Measurements from ENCODE around the gene PRKACA.

PRKACA gene

DNA sequence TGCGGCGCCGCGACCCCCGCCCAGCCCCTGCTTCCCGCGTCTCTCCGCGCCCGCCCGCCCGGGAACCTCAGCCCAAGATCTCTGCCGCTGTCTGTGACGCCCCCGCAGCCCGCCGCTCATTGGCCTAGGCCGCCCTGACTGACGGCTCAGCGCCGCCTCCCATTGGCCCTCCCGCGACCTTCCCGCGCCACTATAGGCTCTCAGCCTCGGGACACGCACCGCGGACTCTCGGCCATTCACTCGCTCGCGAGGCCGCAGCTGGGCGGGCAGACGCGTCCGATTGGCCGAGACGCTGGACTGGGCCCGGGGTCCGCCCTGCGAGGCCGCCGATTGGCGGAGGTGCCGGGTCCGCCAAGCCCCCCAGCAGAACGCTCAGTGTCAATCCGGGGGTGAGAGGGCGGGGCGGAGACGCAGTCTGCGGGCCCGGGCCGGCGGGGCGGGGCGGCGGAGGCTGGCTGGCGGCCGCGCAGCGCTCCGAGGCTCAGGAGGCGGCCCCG lies at the start of gene PRKACA:
Gene PRKACA, minus strand, starts transcription at position 95 of the 497 bp plus-strand sequence. CDS start 215 bp downstream, outside the sequence.
- peak; percentile 99 for DNase-seq (ENCODE audit: low spot score)

DNA sequence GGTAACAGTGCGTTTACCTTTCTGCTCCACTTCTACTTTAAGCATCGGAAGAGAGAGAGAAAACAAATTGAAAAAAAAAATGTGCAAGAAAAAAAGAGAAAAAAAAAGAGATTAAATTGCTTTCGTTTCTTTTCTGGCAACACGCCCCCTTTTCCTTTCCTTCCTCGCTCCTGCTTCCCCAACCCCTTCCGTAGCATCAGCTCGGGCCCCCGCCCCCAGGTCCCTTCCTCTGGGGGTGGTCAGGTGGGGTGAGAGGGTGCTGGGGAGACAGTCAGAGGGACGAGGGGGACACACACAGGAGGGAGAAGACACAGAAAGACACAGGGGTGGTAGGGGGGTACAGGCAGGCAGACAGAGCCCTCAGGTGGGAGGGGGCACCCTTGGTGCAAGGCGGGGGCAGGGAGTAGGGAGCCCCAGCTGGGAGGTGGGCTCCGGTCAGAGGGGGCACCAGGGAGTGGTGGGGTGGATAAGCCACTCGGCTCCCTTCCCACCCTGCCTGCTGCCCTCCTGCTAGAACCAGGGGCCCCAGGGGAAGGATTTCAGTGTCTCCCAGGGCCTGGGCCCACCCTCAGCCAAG lies 49.5 kb upstream of the PRKACA start:
- DNase-seq (ENCODE audit: low spot score), result no peak

DNA sequence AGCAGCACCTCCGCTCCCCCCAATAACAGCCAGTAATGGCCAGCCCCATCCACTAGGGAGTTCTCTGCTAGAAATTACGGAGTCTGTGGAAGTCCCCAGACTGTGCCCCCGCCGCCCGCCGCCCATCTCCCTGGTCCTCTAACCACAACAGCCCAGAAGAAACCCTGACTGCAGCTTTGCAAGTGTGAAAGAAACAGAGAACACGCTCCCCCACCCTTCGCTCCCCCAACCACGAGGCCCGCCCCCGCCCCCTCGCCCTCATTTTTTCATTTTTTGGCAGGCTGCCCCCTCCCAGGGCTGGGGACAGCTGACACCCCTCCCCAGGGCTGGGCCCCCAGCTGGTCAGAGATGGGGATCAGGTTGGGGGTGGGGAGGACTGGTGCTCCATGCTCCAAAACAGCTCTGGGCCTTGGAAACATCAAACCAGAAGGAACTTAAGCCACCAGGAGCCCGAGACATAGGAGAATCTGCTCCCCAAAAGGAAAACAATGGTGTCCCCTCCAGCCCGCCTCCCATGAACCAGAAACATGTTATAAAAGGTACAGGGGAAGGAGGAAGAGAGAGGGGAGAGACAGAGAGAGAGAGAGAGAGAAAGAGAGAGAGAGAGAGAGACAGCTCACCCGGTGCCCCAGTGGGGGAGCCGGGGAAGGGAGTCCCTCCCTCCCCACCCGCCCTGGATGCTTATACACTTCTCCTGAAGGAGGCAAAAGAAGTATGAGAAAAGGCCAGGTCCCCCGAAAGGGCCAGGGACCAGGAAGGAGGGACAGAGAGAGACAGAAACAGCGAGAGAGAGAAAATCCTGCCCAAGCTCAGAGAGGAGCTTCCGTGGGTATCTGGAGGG lies 48.6 kb upstream of the PRKACA start:
- no peak for DNase-seq (ENCODE audit: low spot score)

GRCh38 chr19:14164724-14165493 lies 47.3 kb upstream of the PRKACA start:
- DNase-seq (ENCODE audit: low spot score), result no peak

GRCh38 chr19:14164082-14164481 lies 46.5 kb upstream of the PRKACA start:
- no peak for DNase-seq (ENCODE audit: low spot score)

- no peak for DNase-seq (ENCODE audit: low spot score)
Measured at GRCh38 chr19:14162871-14163297, 45.3 kb upstream of the PRKACA start.

GRCh38 chr19:14161305-14161704 lies 43.7 kb upstream of the PRKACA start:
- no peak for DNase-seq (ENCODE audit: low spot score)

GRCh38 chr19:14160017-14160703 lies 42.6 kb upstream of the PRKACA start:
- DNase-seq (ENCODE audit: low spot score), result no peak

DNA sequence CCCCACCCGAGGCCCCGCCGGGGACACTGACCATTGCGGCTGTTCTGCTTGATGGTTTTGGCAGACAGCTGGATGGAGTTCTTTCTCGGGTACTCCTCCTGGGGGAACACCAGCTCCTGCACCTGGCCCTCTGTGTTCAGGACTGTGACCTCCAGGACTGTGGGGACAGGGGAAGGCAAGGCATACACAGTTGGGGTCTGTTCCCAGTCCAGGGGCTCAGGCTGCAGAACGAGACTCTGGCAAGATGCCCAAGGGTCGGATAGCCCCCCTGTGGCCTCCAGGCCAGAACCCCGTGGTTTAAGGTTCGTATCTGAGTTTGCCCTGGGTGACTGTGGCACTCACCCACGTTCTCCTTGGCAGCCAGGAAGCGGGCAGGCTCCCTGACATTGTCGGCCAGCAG lies 41.5 kb upstream of the PRKACA start:
- no peak for DNase-seq (ENCODE audit: low spot score)

- no peak for DNase-seq (ENCODE audit: low spot score)
Measured at GRCh38 chr19:14158276-14159023, 40.9 kb upstream of the PRKACA start.

DNA sequence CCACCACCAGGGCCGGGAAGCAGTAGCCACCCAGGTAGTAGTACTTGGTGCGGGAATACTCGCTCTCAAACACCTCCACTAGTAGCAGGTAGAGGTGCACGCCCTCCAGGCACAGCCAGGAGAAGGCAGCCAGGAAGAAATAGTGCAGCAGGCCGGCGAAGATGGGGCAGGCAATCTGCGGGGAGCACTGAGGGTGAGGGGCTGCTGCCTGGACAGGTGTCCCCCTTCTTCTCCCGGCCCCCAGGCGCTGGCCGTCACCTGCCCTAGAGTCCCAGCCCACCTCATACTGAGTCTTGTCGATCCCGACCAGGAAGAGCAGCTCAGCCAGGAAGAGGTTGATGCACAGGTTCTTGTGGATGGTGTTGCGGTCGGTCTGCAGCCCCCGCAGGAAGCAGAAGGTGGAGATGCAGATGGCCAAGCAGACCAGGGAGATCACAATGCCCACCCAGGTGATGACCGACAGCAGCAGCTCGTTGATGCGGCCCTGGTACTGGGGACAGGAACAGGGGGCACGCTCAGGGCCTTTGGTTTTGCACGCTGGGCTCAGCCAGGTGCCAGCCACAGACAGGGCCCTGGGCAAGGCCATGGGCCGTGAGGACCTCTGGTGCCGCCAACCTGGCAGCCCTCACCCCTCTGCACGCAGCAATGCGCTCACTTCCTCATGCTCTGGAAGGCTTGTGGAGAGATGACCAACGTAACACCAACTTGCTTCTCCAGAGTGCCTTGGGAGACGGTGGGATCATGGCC lies 39.6 kb upstream of the PRKACA start:
- no peak for DNase-seq (ENCODE audit: low spot score)

GRCh38 chr19:14156122-14156521 lies 38.6 kb upstream of the PRKACA start:
- DNase-seq (ENCODE audit: low spot score), result no peak

GRCh38 chr19:14155371-14155770 lies 37.8 kb upstream of the PRKACA start:
- no peak for DNase-seq (ENCODE audit: low spot score)

GRCh38 chr19:14152713-14153112 lies 35.2 kb upstream of the PRKACA start:
- DNase-seq (ENCODE audit: low spot score), result no peak

DNA sequence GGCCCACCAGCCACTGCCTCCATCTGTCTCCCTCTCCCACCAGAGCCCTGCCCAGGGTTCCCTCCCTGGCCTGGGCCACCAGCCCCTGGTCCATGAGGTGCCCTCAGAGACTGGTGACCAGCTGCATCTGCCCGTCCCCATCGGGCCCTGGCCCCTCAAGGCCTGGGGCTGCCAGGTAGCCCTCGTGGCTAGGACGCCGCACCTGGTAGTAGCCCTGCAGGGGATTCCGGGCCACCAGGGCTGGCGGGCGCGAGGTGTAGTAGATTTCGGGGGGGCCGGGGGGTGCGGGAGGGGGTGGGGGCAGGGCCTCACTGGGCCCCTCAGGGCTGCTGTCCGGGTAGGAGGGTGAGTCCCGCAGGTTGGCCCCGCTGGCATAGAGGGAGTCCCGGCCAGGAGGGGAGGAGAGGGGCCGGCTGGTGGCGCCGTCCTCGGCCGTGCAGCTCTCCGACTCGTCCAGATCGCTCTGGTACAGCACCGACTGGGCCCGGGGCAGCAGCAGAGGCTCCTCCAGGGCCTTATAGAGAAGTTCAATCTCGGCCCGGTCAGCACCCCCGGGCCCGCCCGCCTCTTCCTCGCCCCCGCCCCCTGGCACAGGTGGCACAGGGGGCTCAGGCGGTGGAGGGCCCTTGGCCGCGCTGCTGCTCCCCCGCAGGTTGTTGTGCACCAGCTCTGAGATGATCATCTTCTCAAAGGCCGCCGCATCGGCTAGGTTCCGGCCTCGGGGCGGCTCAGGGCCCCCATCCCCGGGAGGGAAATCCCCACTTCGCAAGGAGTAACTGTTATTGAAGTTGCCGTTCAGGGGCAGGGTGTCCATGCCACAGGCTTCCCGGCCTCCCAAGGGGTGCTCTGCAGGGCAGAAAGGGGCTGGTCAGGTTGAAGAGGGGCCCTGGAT lies 33.5 kb upstream of the PRKACA start:
- DNase-seq (ENCODE audit: low spot score), result no peak

DNA sequence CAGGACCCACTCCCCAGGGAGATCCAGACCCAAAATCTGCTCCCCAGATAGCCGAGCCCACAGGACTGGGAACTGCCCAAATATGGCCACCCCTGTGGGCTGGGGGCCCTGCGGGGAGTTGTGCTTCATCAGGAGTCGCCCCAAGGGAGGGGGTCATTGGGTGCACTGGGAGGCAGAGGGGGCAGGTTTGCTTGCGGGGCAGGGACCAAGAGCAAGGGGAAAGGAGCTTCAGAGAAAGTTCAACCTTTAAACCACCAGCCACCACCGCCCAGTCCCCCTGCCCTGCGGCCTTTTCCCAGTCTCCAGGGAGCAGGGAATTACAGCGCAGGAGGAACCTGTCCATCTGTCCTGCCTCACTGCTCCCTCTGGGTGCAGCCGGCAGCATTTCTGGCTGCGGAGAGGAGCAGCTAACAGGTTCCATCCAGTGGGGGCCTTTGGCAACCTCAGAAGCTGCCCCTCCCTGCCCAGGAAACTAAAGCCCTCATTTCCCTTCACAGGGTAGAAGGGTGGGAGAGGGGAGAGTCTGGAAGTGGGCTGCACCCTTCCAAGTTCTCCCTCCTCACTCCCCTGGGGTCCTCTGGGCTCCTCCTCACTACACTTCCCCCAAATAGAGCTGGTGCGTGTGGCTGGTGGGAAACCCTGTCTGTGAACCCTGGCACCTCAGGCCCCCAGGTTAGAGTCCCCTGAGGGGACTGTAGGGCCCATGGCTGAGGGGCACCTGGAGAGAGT lies 32.6 kb upstream of the PRKACA start:
- DNase-seq (ENCODE audit: low spot score), result no peak

DNA sequence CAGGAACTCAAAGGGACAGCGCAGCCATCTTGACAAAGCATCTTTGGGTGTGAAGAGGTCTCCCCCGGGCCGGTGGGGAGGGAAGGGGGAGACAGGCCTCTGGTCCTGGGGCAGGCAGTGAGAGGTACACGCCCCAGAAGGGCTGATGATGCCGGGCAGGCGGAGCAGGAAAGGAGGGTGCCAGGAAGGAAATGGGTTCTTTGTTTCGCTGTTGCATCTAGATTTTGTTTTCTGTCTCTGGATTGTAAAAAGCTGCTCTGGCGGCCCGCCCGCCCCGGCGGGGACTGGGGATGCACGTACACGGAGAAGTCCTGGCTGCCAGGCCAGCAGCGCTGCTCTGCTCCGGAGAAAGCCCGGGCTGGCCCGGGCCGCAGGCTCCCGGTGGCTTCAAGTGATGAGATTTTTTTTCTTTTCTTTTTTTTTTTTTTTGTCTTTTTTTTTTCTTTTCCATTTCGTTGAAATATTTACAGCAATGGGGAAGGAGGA lies 32.0 kb upstream of the PRKACA start:
- DNase-seq (ENCODE audit: low spot score), result no peak

- DNase-seq (ENCODE audit: low spot score), result no peak
Measured at GRCh38 chr19:14148751-14149410, 31.3 kb upstream of the PRKACA start.

All from ecto neural progenitor cell (in vitro differentiated cells).